Adrenal gland (tissue), 5 donors: ENCODE results near the gene REST.

Experiments used
- CTCF ChIP-seq, 6 experiments: fragments of 450-650 bp in 4 of 6; fragments of 200-600 bp in 2 of 6; sonication (generic) in 1 of 6; IDR thresholded peaks; 1 replicate in 5 of 6; 2 replicates in 1 of 6; pipeline versions ENCODE4 v1.5.1 to v1.8.0; 2016 to 2021; ENCODE audit warnings: antibody characterized with exemption in 6 of 6, mild to moderate bottlenecking in 2 of 6, moderate library complexity in 1 of 6
- POLR2A ChIP-seq, 2 donors: fragments of 450-650 bp; IDR thresholded peaks; one replicate each; pipeline ENCODE4 v1.6.1; 2017; ENCODE audit warnings: antibody characterized with exemption in 2 of 2, mild to moderate bottlenecking in 2 of 2, moderate library complexity in 1 of 2
- donor health status: DM: no; HTN: no; CAD: no.

GRCh38 chr4:56902703-56903102, 5.0 kb upstream of the REST start:
- TF ChIP-seq CTCF (IDR thresholded peaks at IDR 0.05), result no peak
- TF ChIP-seq POLR2A (IDR thresholded peaks at IDR 0.05), result no peak
